ENCODE measurements around the gene ADGRG3. TPM values are rescaled to one million over a fixed set of nuclear protein-coding genes. Genes with fewer than 3 reads are reported as not detected.

Gene ADGRG3
- total RNA-seq, 3 donors from 2014 or later (not counting 1 experiment from before 2014, with no cell fraction given): 16.6 to 57.3 (median 20.7) TPM

GRCh38 chr16:57646388-57647039, 21.6 kb upstream of the ADGRG3 start:
- Mint-ChIP-seq H3K36me3 (peaks cover 3% of the 10 kb centered on the region), H3K27me3 (ENCODE audit: low read depth in 2 of 2) (no peaks in the 10 kb centered on the region), H3K27ac (peak overlapping the region; percentile 91 to 96), H3K4me1 (peaks cover 47 to 61% of the 10 kb centered on the region in 2 donors), H3K4me3 (peak overlapping the region; percentile 93), H3K9me3 (no peaks in the 10 kb centered on the region)
- intact Hi-C loops (cut with micrococcal nuclease): loop anchor here (2.0 to 5.0 kb wide), 2 partner anchors 114 to 164 kb away; no protein-coding TSS in a partner anchor
- Histone ChIP-seq H3K9me3 (ENCODE audit: control insufficient read depth, insufficient read depth, low read length) (no peaks in the 10 kb centered on the region), H3K27ac (ENCODE audit: low read length) (peak overlapping the region; percentile 84), H3K4me1 (ENCODE audit: control insufficient read depth, insufficient read depth, low read length) (peaks cover 83% of the 10 kb centered on the region), H3K27me3 (ENCODE audit: control insufficient read depth, insufficient read depth, low read length) (no peaks in the 10 kb centered on the region), H3K4me3 (ENCODE audit: low read length) (peak overlapping the region; percentile 54), H3K36me3 (ENCODE audit: control insufficient read depth, insufficient read depth, low read length) (peaks cover 15% of the 10 kb centered on the region)
- TF ChIP-seq CTCF (IDR thresholded peaks at IDR 0.05): no peak
- DNase-seq (peak; percentile 69 to 70), ATAC-seq (peak; percentile 69 to 80 (median 78))
- 29% methylated on average over 12 of the region's 14 CpGs for WGBS (ENCODE audit: insufficient coverage)

- TF ChIP-seq CTCF (IDR thresholded peaks at IDR 0.05): no peak
- Histone ChIP-seq H3K36me3 (ENCODE audit: control insufficient read depth, insufficient read depth, low read length) (peaks cover 23% of the 10 kb centered on the region), H3K4me1 (ENCODE audit: control insufficient read depth, insufficient read depth, low read length) (peaks cover 91% of the 10 kb centered on the region), H3K4me3 (ENCODE audit: low read length) (peak overlapping the region; percentile 54), H3K9me3 (ENCODE audit: control insufficient read depth, insufficient read depth, low read length) (no peaks in the 10 kb centered on the region), H3K27me3 (ENCODE audit: control insufficient read depth, insufficient read depth, low read length) (no peaks in the 10 kb centered on the region), H3K27ac (ENCODE audit: low read length) (peak overlapping the region; percentile 84)
- intact Hi-C loops (cut with micrococcal nuclease): loop anchor here (2.0 to 5.0 kb wide), 2 partner anchors 115 to 163 kb away; no protein-coding TSS in a partner anchor
- peak in 2 of 3 donors; percentile 14 to 19 for ATAC-seq
- peak in 1 of 2 donors; percentile 36 for DNase-seq
- Mint-ChIP-seq H3K27ac (peak overlapping the region; percentile 91 to 96), H3K27me3 (ENCODE audit: low read depth in 2 of 2) (no peaks in the 10 kb centered on the region), H3K9me3 (no peaks in the 10 kb centered on the region), H3K4me3 (peak overlapping the region; percentile 93), H3K4me1 (peaks cover 54 to 65% of the 10 kb centered on the region in 2 donors), H3K36me3 (peaks cover 11% of the 10 kb centered on the region)
- 30% methylated on average over 9 of the region's 10 CpGs for WGBS (ENCODE audit: insufficient coverage)
Observed at GRCh38 chr16:57647136-57647875, 20.8 kb upstream of the ADGRG3 start.

GRCh38 chr16:57648125-57648524, 20.0 kb upstream of the ADGRG3 start:
- Histone ChIP-seq H3K36me3 (ENCODE audit: control insufficient read depth, insufficient read depth, low read length) (peaks cover 31% of the 10 kb centered on the region), H3K27ac (ENCODE audit: low read length) (peak overlapping the region; percentile 84), H3K27me3 (ENCODE audit: control insufficient read depth, insufficient read depth, low read length) (no peaks in the 10 kb centered on the region), H3K4me1 (ENCODE audit: control insufficient read depth, insufficient read depth, low read length) (peaks cover 98% of the 10 kb centered on the region), H3K9me3 (ENCODE audit: control insufficient read depth, insufficient read depth, low read length) (no peaks in the 10 kb centered on the region), H3K4me3 (ENCODE audit: low read length) (peak overlapping the region; percentile 54)
- Mint-ChIP-seq H3K36me3 (peaks cover 11% of the 10 kb centered on the region), H3K27me3 (ENCODE audit: low read depth in 2 of 2) (no peaks in the 10 kb centered on the region), H3K27ac (peak overlapping the region; percentile 91 to 96), H3K9me3 (no peaks in the 10 kb centered on the region), H3K4me3 (peak overlapping the region; percentile 93), H3K4me1 (peaks cover 58 to 63% of the 10 kb centered on the region in 2 donors)
- ATAC-seq: no peak
- peak in 1 of 2 donors; percentile 33 for DNase-seq
- intact Hi-C loops (cut with micrococcal nuclease): loop anchor here (2.0 to 5.0 kb wide), 4 partner anchors 19 to 116 kb away; partner anchors contain the start of gene KATNB1
- WGBS (ENCODE audit: insufficient coverage): 13% methylated on average over 5 of the region's 5 CpGs
- no peak for TF ChIP-seq CTCF (IDR thresholded peaks at IDR 0.05)

All from natural killer cell (primary cell).